PC-3 (cell line): Measurements from ENCODE around the gene AIRE.

Experiments used
- EZH2 ChIP-seq: fragments of 300-600 bp; sonication (generic); IDR thresholded peaks from one replicate; pipeline ENCODE4 v1.6.1; 2017; ENCODE audit warnings: antibody characterized with exemption, mild to moderate bottlenecking, low read length; ENCODE audit not compliant: unreplicated experiment
- EZH2phosphoT487 ChIP-seq: fragments of 300-600 bp; sonication (generic); IDR thresholded peaks from 2 replicates; pipeline ENCODE4 v1.6.1; 2018; ENCODE audit warnings: mild to moderate bottlenecking, antibody characterized with exemption, low read length, borderline replicate concordance
- TF ChIP-seq, protein P1 (sequence below): fragments of 300-600 bp; sonication (generic); conservative IDR thresholded peaks from 2 replicates; pipeline ENCODE4 v1.5.1; 2017; ENCODE audit warnings: antibody characterized with exemption, low read depth, mild to moderate bottlenecking, low read length

DNA sequence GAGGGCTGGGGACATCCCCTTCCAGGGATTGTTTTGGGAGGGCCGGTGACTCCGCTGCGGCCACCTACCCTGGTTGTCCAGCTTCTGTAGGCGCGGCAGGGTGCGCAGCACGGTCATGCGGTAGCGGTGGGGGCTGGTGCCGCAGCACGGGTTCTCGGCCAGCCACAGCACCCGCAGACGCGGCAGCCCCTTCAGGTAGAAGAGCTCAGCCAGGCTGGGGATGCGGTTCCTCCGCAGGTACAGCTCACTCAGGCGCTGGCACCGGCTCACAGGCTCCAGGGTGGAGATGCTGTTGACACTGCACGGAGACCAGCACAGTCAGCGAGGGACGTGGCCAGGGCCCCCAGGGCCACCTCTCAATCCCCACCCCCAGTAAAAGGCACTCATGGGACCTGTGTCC, 47.3 kb downstream of the AIRE start:
- TF ChIP-seq, protein P1, sequence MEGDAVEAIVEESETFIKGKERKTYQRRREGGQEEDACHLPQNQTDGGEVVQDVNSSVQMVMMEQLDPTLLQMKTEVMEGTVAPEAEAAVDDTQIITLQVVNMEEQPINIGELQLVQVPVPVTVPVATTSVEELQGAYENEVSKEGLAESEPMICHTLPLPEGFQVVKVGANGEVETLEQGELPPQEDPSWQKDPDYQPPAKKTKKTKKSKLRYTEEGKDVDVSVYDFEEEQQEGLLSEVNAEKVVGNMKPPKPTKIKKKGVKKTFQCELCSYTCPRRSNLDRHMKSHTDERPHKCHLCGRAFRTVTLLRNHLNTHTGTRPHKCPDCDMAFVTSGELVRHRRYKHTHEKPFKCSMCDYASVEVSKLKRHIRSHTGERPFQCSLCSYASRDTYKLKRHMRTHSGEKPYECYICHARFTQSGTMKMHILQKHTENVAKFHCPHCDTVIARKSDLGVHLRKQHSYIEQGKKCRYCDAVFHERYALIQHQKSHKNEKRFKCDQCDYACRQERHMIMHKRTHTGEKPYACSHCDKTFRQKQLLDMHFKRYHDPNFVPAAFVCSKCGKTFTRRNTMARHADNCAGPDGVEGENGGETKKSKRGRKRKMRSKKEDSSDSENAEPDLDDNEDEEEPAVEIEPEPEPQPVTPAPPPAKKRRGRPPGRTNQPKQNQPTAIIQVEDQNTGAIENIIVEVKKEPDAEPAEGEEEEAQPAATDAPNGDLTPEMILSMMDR: no peak
- TF ChIP-seq EZH2phosphoT487 (no peak), EZH2 (no peak)
